Measurements from ENCODE around the gene PMP22.

The PMP22 gene

GRCh38 chr17:15266325-15267125 is 1.4 kb upstream of the PMP22 start:
- H3K36me3 Mint-ChIP-seq: no peaks in the 10 kb centered on the region
- H3K4me1 Mint-ChIP-seq (ENCODE audit: low read depth): peaks cover 4% of the 10 kb centered on the region
- no peaks in the 10 kb centered on the region for H3K9me3 Mint-ChIP-seq (ENCODE audit: low read depth)
- H3K27me3 Mint-ChIP-seq: peaks cover 29% of the 10 kb centered on the region
- H3K4me3 Mint-ChIP-seq: no peak overlapping the region
- no peak overlapping the region for H3K27ac Mint-ChIP-seq

DNA sequence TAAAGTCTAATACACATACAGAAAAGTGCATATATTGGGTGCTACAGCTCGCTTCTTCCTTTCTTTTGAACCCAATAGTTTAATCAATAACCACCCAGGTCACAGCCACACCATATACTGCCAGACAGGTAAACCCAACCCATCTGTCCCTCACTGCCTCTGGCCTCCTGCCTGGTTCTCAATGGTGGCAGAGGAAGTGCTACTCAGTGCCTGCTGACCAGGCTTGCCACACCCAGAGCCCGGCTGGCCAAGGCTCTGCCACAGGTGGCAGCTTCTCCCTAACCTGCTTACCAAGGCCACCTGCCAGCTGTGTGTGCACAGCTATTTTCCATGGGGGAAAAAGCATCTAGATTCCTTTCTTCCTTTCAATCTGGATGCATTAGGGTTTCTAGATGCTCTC is 584 bp downstream of the PMP22 start:
- peaks cover 29% of the 10 kb centered on the region for H3K27me3 Mint-ChIP-seq

DNA sequence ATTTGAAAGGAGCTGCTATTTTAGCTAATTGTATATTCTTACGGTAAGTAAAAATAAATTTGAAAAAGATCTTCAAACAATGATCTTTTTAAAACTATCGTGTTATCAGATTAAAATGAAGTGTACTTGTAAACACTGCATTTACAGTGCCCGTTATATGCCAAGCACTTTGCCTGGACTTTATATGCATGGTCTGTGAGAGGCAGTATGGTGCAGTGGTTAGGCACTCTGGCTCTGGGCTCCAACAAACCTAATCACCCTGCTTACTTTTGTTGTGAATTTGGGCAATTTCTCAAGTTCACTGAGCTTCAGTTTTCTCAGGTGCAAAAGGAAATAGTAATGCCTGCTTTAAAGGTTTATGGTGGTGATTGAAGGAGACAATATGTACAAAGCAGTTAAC is 1.4 kb downstream of the PMP22 start:
- peaks cover 10% of the 10 kb centered on the region for H3K4me1 Mint-ChIP-seq (ENCODE audit: low read depth)
- peaks cover 36% of the 10 kb centered on the region for H3K27me3 Mint-ChIP-seq
- H3K36me3 Mint-ChIP-seq: no peaks in the 10 kb centered on the region
- no peak overlapping the region for H3K27ac Mint-ChIP-seq
- no peaks in the 10 kb centered on the region for H3K9me3 Mint-ChIP-seq (ENCODE audit: low read depth)
- H3K4me3 Mint-ChIP-seq: no peak overlapping the region

More for the DNA sequence above, 584 bp downstream of the PMP22 start:
- Mint-ChIP-seq H3K27ac (no peak overlapping the region), H3K9me3 (ENCODE audit: low read depth) (no peaks in the 10 kb centered on the region), H3K4me3 (no peak overlapping the region), H3K4me1 (ENCODE audit: low read depth) (peaks cover 10% of the 10 kb centered on the region), H3K36me3 (no peaks in the 10 kb centered on the region)

DNA sequence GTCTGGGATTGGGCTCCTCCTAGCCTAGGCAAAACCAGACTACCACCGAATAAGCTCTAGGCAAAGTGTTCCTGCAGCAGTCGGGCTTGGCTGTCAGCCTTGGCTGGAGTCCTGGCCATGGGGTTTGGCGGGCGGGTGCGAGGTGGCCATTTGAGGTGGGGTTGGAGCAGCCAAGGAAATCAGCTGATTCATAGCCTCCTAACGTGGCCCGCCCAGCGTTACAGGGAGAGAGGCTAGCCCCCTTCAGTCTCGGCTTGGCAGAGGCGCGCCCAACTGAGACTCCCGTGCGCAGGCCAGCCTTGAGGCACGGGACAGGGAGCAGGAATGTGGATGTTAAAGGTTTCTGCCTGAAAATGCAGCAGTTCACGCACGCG is 1.9 kb downstream of the PMP22 start:
- Mint-ChIP-seq H3K4me3 (no peak overlapping the region), H3K27me3 (peaks cover 40% of the 10 kb centered on the region), H3K9me3 (ENCODE audit: low read depth) (no peaks in the 10 kb centered on the region), H3K27ac (no peak overlapping the region), H3K36me3 (no peaks in the 10 kb centered on the region), H3K4me1 (ENCODE audit: low read depth) (peaks cover 10% of the 10 kb centered on the region)

DNA sequence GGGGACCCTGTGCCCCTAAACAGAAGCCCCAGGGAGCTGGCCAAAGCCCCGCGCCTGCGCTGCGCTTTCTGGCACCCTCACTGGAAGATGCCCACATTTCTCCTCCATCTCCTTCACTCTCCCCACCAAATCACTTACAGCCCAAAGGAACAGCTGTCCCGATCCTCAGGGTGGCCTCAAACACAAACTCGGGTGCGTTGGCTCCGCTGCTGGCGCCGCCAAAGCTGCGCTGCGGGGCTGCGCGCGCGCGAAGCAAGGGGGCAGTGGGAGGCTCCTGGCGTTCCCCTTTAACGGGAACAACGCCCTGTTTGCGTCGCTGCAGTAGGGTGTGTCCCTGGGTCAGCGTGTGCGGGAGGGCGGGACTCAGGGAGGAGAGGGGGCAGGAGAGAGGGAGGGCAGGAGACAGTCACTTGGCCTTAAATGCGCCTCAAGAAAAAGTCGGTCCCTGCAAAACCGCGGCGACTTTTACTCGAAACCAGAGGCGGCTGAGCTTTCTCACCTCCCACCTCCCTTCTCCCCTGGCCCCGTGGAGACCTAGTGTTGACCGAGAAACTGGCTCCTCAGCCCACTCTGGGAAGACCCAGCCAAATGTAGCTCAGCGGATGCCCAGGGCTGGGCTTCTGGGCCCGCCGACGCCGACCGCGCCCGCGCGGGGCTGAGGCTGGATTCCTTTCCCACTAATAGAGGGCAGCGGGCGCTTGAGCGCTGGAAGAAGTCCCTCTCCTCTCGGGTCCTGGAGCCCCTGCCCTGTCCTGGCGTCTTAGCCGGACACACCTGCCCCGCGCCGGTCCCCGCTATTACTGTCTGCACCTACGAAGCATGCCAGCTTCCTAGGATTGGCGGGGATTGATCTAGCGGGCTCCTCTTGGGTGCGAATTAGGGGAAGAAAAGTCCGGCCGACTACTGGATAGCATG is 2.6 kb downstream of the PMP22 start:
- no peak overlapping the region for H3K4me3 Mint-ChIP-seq
- no peak overlapping the region for H3K27ac Mint-ChIP-seq
- no peaks in the 10 kb centered on the region for H3K36me3 Mint-ChIP-seq
- peaks cover 10% of the 10 kb centered on the region for H3K4me1 Mint-ChIP-seq (ENCODE audit: low read depth)
- no peaks in the 10 kb centered on the region for H3K9me3 Mint-ChIP-seq (ENCODE audit: low read depth)
- H3K27me3 Mint-ChIP-seq: peaks cover 39% of the 10 kb centered on the region

- no peaks in the 10 kb centered on the region for H3K9me3 Mint-ChIP-seq (ENCODE audit: low read depth)
- H3K36me3 Mint-ChIP-seq: no peaks in the 10 kb centered on the region
- peaks cover 15% of the 10 kb centered on the region for H3K4me1 Mint-ChIP-seq (ENCODE audit: low read depth)
- no peak overlapping the region for H3K4me3 Mint-ChIP-seq
- no peak overlapping the region for H3K27ac Mint-ChIP-seq
- H3K27me3 Mint-ChIP-seq: peaks cover 35% of the 10 kb centered on the region
Observed at GRCh38 chr17:15261802-15262290, 3.3 kb downstream of the PMP22 start.

GRCh38 chr17:15261258-15261801 is 3.8 kb downstream of the PMP22 start:
- Mint-ChIP-seq H3K9me3 (ENCODE audit: low read depth) (no peaks in the 10 kb centered on the region), H3K27me3 (peaks cover 32% of the 10 kb centered on the region), H3K4me1 (ENCODE audit: low read depth) (peaks cover 17% of the 10 kb centered on the region), H3K36me3 (no peaks in the 10 kb centered on the region), H3K27ac (no peak overlapping the region), H3K4me3 (peak overlapping the region; percentile 44)

DNA sequence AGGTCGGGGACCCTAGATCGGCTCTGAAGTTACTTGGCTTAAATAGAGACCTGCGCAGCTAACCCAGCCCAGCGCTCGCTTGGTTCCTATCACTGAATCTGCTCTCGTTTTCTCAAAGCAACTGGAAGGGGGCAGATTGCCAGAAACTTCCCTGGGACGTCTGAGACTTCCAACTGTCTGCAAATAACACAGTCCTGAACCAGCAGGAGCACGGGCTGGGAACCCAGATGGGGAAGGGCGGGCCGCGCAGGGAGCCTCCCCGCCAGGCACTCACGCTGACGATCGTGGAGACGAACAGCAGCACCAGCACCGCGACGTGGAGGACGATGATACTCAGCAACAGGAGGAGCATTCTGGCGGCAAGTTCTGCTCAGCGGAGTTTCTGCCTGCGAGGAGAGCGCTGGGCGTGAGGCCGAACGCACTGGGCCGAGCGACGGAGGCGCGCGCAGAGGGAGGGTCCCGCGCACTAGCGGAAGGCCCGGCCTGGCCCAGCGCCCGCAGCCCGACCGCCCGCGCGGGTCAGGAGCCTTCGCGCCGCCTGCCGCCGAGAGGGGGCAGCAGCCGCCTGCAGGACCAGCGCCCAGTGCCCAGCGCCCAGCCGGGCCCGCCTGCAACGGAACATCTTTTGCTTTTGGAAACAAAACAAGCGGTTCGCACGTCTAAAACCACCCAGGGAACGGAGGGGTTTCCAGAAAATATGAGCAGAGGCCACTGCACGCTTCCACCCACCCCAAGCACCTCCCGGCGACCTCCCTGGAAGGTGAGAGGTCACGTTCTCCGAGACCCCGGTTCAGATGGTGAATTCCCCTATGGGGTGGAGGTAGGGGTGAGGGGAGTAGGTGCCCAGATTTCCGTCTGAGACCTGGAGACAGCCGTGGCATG is 4.5 kb downstream of the PMP22 start:
- H3K4me1 Mint-ChIP-seq (ENCODE audit: low read depth): peaks cover 17% of the 10 kb centered on the region
- H3K36me3 Mint-ChIP-seq: no peaks in the 10 kb centered on the region
- H3K27ac Mint-ChIP-seq: no peak overlapping the region
- peaks cover 30% of the 10 kb centered on the region for H3K27me3 Mint-ChIP-seq
- peak overlapping the region; percentile 80 for H3K4me3 Mint-ChIP-seq
- no peaks in the 10 kb centered on the region for H3K9me3 Mint-ChIP-seq (ENCODE audit: low read depth)

GRCh38 chr17:15257796-15258512 is 7.2 kb downstream of the PMP22 start:
- Mint-ChIP-seq H3K9me3 (ENCODE audit: low read depth) (no peaks in the 10 kb centered on the region), H3K4me3 (no peak overlapping the region)

DNA sequence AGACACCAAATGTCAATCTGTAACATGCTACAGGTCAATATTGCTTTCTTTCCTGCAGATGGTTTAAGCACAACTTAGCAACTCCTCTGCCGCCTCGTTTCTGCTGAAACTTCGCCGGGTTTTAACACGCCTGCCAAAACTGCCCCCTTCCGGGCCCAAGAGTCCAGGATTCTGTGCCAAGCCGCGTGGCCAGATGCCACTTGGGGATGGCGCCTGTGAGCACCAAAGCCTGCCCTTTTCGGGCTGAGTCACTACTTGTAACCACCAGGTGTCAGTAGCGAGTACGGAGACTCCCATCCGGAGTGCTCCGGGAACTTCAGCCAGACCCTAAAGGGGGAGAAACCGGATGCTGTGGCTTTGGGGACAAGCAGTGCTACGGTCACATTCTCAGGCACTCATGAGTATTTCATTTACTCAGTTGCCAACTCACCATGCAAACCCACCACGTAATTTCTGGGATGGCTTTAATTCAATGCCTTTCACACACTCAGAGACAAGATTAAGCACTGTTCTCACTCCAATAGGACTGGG is 7.8 kb downstream of the PMP22 start:
- no peak overlapping the region for H3K4me3 Mint-ChIP-seq
- no peak overlapping the region for H3K27ac Mint-ChIP-seq
- H3K4me1 Mint-ChIP-seq (ENCODE audit: low read depth): peaks cover 17% of the 10 kb centered on the region

More at GRCh38 chr17:15257796-15258512, 7.2 kb downstream of the PMP22 start:
- H3K27me3 Mint-ChIP-seq: peaks cover 33% of the 10 kb centered on the region
- H3K4me1 Mint-ChIP-seq (ENCODE audit: low read depth): peaks cover 17% of the 10 kb centered on the region
- no peak overlapping the region for H3K27ac Mint-ChIP-seq
- H3K36me3 Mint-ChIP-seq: no peaks in the 10 kb centered on the region

DNA sequence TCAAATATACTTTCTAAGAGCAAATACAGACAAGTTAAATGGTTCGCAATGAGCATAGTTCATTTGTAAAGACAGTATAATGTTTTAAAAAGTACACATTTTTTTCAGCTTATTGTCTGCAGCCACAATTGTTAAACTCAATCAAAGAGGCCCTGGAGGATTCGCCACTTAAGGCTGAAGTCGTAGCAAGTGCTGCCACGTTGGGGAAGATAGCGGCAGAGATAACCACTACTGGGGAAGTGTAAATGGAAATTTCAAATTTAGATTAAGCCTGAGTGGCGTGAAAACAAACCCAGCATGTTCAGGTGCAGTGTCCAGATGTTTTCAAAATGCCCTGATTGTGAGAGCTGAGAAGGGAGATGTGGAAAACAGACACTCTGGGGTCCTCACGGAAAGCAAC is 8.4 kb downstream of the PMP22 start:
- Mint-ChIP-seq H3K36me3 (no peaks in the 10 kb centered on the region), H3K4me1 (ENCODE audit: low read depth) (peaks cover 13% of the 10 kb centered on the region), H3K4me3 (no peak overlapping the region), H3K27me3 (peaks cover 35% of the 10 kb centered on the region), H3K9me3 (ENCODE audit: low read depth) (no peaks in the 10 kb centered on the region), H3K27ac (no peak overlapping the region)

More for the DNA sequence above, 7.8 kb downstream of the PMP22 start:
- H3K36me3 Mint-ChIP-seq: no peaks in the 10 kb centered on the region
- no peaks in the 10 kb centered on the region for H3K9me3 Mint-ChIP-seq (ENCODE audit: low read depth)
- H3K27me3 Mint-ChIP-seq: peaks cover 34% of the 10 kb centered on the region

DNA sequence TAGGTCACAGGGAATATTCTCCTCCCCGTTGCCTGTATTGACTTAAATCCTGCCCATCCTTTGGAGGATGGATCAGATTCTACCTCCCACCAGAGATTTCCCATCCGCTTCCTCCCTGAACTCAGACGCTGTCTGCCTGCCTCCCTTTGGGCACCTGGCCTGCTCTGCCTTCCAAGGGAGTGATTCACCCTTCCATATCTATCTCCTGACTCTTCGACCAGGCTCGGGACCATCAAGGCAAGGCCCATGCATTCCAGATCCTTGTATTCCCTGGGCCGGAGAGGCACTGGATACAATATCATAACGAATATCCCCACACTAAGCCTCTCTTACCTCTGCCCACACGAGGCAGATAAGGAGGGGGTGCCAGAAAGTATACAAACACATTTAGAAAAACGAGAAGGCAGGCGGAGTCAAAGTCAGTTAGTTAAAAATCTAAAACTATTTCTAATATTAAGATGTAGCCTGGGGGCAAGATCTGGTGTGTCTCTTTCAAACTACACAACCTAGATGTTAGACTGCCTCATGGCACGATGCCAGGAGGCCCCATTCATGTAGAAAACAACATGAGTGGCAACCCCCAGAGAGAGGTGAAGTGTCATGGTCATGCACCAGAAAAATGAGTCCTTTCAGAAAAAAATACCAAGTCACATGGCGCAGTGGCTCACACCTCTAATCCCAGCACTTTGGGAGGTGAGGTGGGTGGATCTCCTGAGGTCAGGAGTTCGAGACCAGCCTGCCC is 9.2 kb downstream of the PMP22 start:
- no peaks in the 10 kb centered on the region for H3K36me3 Mint-ChIP-seq
- H3K27ac Mint-ChIP-seq: no peak overlapping the region
- H3K27me3 Mint-ChIP-seq: peaks cover 36% of the 10 kb centered on the region
- peaks cover 13% of the 10 kb centered on the region for H3K4me1 Mint-ChIP-seq (ENCODE audit: low read depth)
- no peak overlapping the region for H3K4me3 Mint-ChIP-seq
- no peaks in the 10 kb centered on the region for H3K9me3 Mint-ChIP-seq (ENCODE audit: low read depth)
